ENCODE results near the gene AAMP. TPM values are rescaled to one million over a fixed set of nuclear protein-coding genes. Genes with fewer than 3 reads are reported as not detected.
A peak's percentile ranks its signal among the peaks of the same experiment; 100 is the strongest.

The AAMP gene
- total RNA-seq, 2 donors from 2014 or later = 95.9 to 97.5 TPM

DNA sequence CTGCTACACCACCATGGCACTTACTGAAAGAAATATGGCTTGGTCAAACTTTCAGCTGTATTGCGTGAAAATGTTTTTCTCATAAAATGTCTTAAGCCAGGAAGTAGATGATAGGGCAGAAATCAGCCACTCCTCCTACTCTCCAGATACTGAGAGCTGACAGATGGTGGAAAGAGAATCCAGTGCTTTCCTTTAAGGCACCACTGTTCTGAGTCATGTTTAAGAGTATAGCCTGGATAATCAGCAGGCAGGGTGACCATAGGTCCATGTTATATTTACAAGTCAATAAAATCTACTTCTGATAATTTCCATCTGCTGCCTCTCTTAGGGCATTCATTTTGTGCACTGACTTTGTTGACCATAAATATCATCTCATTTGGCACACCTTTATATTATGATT, 31.1 kb downstream of the AAMP start:
- Histone ChIP-seq H3K36me3 (peaks cover 60% of the 10 kb centered on the region), H3K4me1 (ENCODE audit: control insufficient read depth in 1 of 2, low read depth in 2 of 2) (peaks cover 14 to 32% of the 10 kb centered on the region in 2 donors), H3K27ac (peak overlapping the region in 1 of 2 donors; percentile 47), H3K4me3 (no peak overlapping the region), H3K9me3 (no peaks in the 10 kb centered on the region), H3K27me3 (replicated peaks; ENCODE audit: insufficient read depth) (no peaks in the 10 kb centered on the region)
- no peak for ATAC-seq (ENCODE audit: insufficient number of reproducible peaks, low FRiP score, low read depth)
- DNase-seq (ENCODE audit: low spot score) = no peak
- TF ChIP-seq, protein P1, sequence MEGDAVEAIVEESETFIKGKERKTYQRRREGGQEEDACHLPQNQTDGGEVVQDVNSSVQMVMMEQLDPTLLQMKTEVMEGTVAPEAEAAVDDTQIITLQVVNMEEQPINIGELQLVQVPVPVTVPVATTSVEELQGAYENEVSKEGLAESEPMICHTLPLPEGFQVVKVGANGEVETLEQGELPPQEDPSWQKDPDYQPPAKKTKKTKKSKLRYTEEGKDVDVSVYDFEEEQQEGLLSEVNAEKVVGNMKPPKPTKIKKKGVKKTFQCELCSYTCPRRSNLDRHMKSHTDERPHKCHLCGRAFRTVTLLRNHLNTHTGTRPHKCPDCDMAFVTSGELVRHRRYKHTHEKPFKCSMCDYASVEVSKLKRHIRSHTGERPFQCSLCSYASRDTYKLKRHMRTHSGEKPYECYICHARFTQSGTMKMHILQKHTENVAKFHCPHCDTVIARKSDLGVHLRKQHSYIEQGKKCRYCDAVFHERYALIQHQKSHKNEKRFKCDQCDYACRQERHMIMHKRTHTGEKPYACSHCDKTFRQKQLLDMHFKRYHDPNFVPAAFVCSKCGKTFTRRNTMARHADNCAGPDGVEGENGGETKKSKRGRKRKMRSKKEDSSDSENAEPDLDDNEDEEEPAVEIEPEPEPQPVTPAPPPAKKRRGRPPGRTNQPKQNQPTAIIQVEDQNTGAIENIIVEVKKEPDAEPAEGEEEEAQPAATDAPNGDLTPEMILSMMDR (IDR thresholded peaks at IDR 0.05) = no peak

DNA sequence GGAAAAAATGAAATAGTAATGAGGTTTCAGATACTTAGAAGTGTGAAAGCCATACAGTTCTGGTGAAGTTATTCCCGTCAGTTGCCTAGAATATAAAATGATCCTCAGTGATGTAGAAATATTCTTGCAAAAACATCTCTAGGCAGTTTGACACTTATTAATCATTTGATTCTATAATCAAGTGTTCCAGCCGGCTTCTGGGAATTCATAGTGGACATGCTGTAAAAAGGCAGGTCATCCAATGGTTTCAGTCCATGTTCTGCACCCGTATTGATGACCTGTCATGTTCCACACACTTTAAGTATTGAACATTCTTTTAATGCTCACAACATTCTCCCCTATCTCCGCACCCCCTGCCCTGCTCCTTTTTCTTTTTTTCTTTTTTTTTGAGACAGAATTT, 33.1 kb downstream of the AAMP start:
- no peak overlapping the region for H3K4me3 ChIP-seq
- no peak overlapping the region for H3K27ac ChIP-seq
- H3K36me3 ChIP-seq = peaks cover 54% of the 10 kb centered on the region
- H3K9me3 ChIP-seq = no peaks in the 10 kb centered on the region
- H3K4me1 ChIP-seq (ENCODE audit: control insufficient read depth in 1 of 2, low read depth in 2 of 2) = peaks cover 10 to 31% of the 10 kb centered on the region in 2 donors
- ATAC-seq (ENCODE audit: insufficient number of reproducible peaks, low FRiP score, low read depth) (no peak), DNase-seq (ENCODE audit: low spot score) (no peak)
- TF ChIP-seq, protein P1 (IDR thresholded peaks at IDR 0.05) = no peak
- no peaks in the 10 kb centered on the region for H3K27me3 ChIP-seq (replicated peaks; ENCODE audit: insufficient read depth)

DNA sequence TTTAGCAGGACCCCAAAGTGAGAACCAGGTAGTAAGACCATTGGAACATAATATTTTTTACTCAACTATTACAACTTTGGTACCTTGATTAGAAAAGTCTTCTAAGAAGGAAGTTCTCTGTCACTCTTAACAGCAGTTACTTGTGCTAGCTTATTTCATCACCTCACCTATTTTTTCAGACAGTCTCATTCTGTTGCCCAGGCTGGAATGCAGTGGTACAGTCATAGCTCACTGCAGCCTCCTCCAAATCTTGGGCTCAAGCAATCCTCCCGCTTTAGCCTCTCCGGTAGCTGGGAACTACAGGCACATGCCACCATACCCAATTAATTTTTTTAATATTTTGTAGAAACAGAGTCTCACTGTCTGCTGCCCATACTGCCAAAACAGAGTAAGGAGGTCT, 34.9 kb downstream of the AAMP start:
- peaks cover 13 to 32% of the 10 kb centered on the region in 2 donors for H3K4me1 ChIP-seq (ENCODE audit: control insufficient read depth in 1 of 2, low read depth in 2 of 2)
- peak overlapping the region in 1 of 2 donors; percentile 20 for H3K27ac ChIP-seq
- no peak for DNase-seq (ENCODE audit: low spot score)
- no peak overlapping the region for H3K4me3 ChIP-seq
- peaks cover 51% of the 10 kb centered on the region for H3K36me3 ChIP-seq
- TF ChIP-seq, protein P1 (IDR thresholded peaks at IDR 0.05) = no peak
- no peaks in the 10 kb centered on the region for H3K9me3 ChIP-seq
- H3K27me3 ChIP-seq (replicated peaks; ENCODE audit: insufficient read depth) = no peaks in the 10 kb centered on the region
- no peak for ATAC-seq (ENCODE audit: insufficient number of reproducible peaks, low FRiP score, low read depth)

DNA sequence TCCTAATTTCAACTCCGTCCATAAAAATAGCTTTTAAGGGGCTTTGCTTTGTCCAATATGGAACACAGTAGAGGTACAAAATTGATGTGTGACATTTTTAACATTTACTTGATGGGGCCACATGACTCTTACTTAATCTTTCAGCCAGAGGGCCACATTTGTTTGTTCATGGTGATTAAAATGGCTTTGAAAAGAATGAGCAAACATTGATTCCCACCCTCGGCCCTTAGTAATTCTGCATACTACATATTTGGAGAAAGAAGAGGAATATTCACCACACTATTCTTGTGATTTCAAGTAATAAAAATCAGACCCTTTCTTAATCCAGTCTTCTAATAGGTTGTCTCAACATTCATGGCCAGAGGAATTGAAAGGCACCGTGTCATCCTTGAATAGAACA, 35.4 kb downstream of the AAMP start:
- H3K27ac ChIP-seq = peak overlapping the region in 1 of 2 donors; percentile 20
- ATAC-seq (ENCODE audit: insufficient number of reproducible peaks, low FRiP score, low read depth) = no peak

DNA sequence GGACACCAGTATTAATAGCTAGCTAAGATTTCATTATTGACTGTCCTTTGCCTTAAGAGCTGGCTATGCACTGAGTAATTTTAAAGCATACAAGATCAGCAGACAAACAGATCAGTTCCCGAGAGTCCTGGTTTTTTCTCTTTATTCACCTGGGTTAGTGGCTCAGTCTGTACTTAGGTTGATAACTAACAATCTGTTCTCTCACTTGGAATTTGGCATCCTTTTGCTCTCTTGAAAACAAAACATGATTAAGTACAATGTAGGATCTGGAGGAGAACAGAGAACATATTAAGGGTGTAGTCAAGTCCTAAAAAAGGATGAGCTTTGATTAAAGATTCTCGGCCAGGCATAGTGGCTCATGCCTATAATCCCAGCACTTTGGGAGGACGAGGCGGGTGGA, 36.4 kb downstream of the AAMP start:
- Histone ChIP-seq H3K27ac (no peak overlapping the region), H3K27me3 (replicated peaks; ENCODE audit: insufficient read depth) (no peaks in the 10 kb centered on the region), H3K9me3 (no peaks in the 10 kb centered on the region), H3K36me3 (peaks cover 36% of the 10 kb centered on the region), H3K4me3 (no peak overlapping the region), H3K4me1 (ENCODE audit: control insufficient read depth in 1 of 2, low read depth in 2 of 2) (peaks cover 25 to 45% of the 10 kb centered on the region in 2 donors)
- DNase-seq (ENCODE audit: low spot score) (no peak), ATAC-seq (ENCODE audit: insufficient number of reproducible peaks, low FRiP score, low read depth) (no peak)
- TF ChIP-seq, protein P1 (IDR thresholded peaks at IDR 0.05) = no peak

More for the DNA sequence above, 35.4 kb downstream of the AAMP start:
- no peak for DNase-seq (ENCODE audit: low spot score)
- Histone ChIP-seq H3K9me3 (no peaks in the 10 kb centered on the region), H3K27me3 (replicated peaks; ENCODE audit: insufficient read depth) (no peaks in the 10 kb centered on the region), H3K4me3 (no peak overlapping the region), H3K36me3 (peaks cover 46% of the 10 kb centered on the region), H3K4me1 (ENCODE audit: control insufficient read depth in 1 of 2, low read depth in 2 of 2) (peaks cover 18 to 37% of the 10 kb centered on the region in 2 donors)
- TF ChIP-seq, protein P1 (IDR thresholded peaks at IDR 0.05) = no peak

Data from thoracic aorta (tissue), 2 donors.